Lower lobe of right lung (tissue), 2 donors: ENCODE data around the gene SPSB2. TPM values are rescaled to one million over a fixed set of nuclear protein-coding genes. Genes with fewer than 3 reads are reported as not detected.
A peak's percentile ranks its signal among the peaks of the same experiment; 100 is the strongest.

Experiments used
- ATAC-seq, 2 donors: fragments of 200-7000 bp; cut with Tn5 transposase; one replicate each; pipeline ENCODE4 v1.9.1; 2020 to 2022; ENCODE audit warnings: mild to moderate bottlenecking in 2 of 2, moderate library complexity in 2 of 2
- DNase-seq: peaks from one replicate; pipeline ENCODE4 v3.0.0-alpha.2; 2020
- H3K27ac ChIP-seq: fragments of 200-600 bp; one replicate; pipeline ENCODE4 v1.8.0; 2022
- H3K27me3 ChIP-seq: fragments of 200-600 bp; one replicate; pipeline ENCODE4 v1.8.0; 2022; ENCODE audit warnings: low read depth
- H3K36me3 ChIP-seq: fragments of 200-600 bp; one replicate; pipeline ENCODE4 v1.8.0; 2022; ENCODE audit warnings: mild to moderate bottlenecking
- H3K4me1 ChIP-seq: fragments of 200-600 bp; one replicate; pipeline ENCODE4 v1.8.0; 2022
- H3K4me3 ChIP-seq: fragments of 200-600 bp; one replicate; pipeline ENCODE4 v1.8.0; 2022; ENCODE audit warnings: mild to moderate bottlenecking
- H3K9me3 ChIP-seq: fragments of 200-600 bp; one replicate; pipeline ENCODE4 v1.8.0; 2022
- intact Hi-C: fragments of 100-400 bp; cut with DNase I; formaldehyde crosslinking; loops from one replicate; pipeline ENCODE4 v1.11.0; 2022
- total RNA-seq: library from RNA; stranded (reverse); fragmentation: NEBNext Ultra II Directional; extraction: Animal tissue kit (Norgen Biotek cat#: 25700); gene quantifications from one replicate; pipeline ENCODE4 v1.2.1, GENCODE V29; 2021
- TF ChIP-seq, protein P1 (sequence below): fragments of 200-600 bp; IDR thresholded peaks from one replicate; pipeline ENCODE4 v1.8.0; 2022; ENCODE audit warnings: antibody characterized with exemption, mild to moderate bottlenecking
- donor health status: DM: no; HTN: yes; CAD: no; lungs with severe emphysema.

The SPSB2 gene
- total RNA-seq, 1 donor from 2014 or later = 25.5 TPM

DNA sequence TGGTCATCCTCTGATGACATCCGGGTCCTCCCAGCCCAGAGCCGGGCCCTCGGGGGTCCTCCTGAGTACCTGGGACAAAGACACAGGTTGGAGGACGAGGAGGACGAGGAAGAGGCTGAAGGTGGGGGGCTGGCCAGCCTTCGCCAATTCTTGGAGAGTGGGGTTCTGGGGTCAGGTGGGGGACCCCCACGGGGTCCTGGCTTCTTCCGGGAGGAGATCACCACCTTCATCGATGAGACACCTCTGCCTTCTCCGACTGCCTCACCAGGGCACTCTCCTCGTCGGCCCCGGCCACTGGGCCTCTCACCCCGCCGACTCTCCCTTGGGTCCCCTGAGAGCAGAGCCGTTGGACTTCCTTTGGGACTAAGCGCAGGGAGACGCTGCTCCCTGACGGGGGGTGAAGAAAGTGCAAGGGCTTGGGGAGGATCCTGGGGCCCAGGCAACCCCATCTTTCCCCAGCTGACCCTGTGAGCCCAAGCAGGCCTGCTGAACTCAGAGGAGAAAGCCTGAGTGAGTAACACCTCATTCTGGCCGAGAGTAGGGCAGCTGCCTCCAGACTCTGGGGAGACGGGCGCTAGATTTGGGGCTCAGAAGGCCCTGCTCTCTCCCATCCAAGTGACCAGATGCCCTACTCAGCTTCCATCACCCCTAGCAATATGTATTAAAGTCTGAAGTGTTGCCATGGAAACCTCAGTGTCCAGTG, 46.2 kb downstream of the SPSB2 start:
- Histone ChIP-seq H3K27me3 (peaks cover 39% of the 10 kb centered on the region), H3K9me3 (no peaks in the 10 kb centered on the region), H3K4me1 (peaks cover 21% of the 10 kb centered on the region), H3K36me3 (no peaks in the 10 kb centered on the region), H3K27ac (peak overlapping the region; percentile 39), H3K4me3 (no peak overlapping the region)
- TF ChIP-seq, protein P1, sequence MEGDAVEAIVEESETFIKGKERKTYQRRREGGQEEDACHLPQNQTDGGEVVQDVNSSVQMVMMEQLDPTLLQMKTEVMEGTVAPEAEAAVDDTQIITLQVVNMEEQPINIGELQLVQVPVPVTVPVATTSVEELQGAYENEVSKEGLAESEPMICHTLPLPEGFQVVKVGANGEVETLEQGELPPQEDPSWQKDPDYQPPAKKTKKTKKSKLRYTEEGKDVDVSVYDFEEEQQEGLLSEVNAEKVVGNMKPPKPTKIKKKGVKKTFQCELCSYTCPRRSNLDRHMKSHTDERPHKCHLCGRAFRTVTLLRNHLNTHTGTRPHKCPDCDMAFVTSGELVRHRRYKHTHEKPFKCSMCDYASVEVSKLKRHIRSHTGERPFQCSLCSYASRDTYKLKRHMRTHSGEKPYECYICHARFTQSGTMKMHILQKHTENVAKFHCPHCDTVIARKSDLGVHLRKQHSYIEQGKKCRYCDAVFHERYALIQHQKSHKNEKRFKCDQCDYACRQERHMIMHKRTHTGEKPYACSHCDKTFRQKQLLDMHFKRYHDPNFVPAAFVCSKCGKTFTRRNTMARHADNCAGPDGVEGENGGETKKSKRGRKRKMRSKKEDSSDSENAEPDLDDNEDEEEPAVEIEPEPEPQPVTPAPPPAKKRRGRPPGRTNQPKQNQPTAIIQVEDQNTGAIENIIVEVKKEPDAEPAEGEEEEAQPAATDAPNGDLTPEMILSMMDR = no peak
- no peak for DNase-seq
- intact Hi-C loops = no loop called here
- ATAC-seq = no peak

DNA sequence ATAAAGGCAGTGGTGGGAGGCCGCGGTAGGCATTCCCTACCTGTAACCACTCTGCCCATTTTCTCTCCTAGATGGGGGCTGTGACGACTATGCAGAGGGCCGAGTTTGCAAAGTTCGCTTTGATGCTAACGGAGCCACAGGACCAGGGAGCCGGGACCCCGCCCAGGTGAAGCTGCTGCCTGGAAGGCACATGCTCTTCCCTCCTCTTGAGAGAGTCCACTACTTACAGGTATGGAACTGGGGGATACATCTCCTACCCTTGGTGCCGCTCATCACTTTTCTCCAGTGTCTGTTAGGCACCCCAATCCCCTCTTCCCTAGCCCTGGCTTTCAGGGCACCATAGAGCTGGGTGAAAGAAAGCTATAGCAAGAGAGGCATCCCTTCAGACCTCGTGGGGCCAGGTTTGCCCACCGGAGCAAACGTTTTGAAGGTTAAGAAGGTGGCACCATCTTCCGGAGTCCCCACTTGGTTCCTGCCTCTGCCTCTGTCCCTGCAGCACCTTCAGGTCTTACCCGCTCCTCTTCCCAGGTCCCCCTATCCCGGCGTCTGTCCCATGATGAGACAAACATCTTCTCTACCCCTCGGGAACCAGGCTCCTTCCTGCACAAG, 46.9 kb downstream of the SPSB2 start:
- H3K4me1 ChIP-seq = peaks cover 24% of the 10 kb centered on the region

DNA sequence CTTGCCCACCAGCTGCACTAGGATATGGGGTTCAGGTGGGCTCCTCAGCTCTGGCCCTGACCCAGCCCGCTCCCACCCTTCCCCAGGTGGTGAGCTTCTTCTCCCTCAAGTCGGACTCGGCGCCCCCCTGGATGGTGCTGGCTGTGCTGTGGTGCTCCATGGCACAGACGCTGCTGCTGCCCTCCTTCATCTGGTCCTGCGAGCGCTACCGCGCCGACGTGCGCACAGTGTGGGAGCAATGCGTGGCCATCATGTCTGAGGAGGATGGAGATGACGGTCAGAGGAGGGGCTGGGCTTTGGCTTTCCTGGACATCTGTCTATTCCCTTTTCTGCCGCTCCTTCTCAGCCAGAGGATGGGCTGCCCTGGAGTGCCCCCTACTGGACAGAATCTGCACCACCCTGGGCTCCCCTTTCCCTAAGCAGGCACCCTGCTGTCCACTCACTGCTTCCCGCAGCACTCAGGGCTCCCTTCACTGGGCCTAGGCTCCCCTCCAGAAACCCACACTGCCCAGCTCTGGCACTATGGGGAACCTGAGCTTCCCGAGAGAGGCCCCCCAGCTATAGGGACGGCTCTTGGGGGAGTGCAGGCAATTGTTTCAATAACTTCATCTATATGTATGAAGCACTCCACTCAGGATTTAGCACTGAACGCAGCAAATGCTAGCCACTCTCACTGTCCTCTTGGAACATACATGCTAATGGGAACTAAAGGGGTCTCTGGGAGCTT, 47.5 kb downstream of the SPSB2 start:
- ATAC-seq (peak; percentile 75 to 78), DNase-seq (peak; percentile 85)
- H3K27ac ChIP-seq = no peak overlapping the region
- intact Hi-C loops = no loop called here
- no peaks in the 10 kb centered on the region for H3K9me3 ChIP-seq
- peaks cover 41% of the 10 kb centered on the region for H3K27me3 ChIP-seq
- H3K36me3 ChIP-seq = no peaks in the 10 kb centered on the region
- TF ChIP-seq, protein P1 = peak; percentile 95
- H3K4me3 ChIP-seq = no peak overlapping the region
- H3K4me1 ChIP-seq = peaks cover 24% of the 10 kb centered on the region

More for the DNA sequence above, 46.9 kb downstream of the SPSB2 start:
- DNase-seq = no peak
- no peak for ATAC-seq
- Histone ChIP-seq H3K27ac (no peak overlapping the region), H3K27me3 (peaks cover 41% of the 10 kb centered on the region), H3K9me3 (no peaks in the 10 kb centered on the region), H3K36me3 (no peaks in the 10 kb centered on the region), H3K4me3 (no peak overlapping the region)
- intact Hi-C loops = no loop called here
- TF ChIP-seq, protein P1 = no peak

DNA sequence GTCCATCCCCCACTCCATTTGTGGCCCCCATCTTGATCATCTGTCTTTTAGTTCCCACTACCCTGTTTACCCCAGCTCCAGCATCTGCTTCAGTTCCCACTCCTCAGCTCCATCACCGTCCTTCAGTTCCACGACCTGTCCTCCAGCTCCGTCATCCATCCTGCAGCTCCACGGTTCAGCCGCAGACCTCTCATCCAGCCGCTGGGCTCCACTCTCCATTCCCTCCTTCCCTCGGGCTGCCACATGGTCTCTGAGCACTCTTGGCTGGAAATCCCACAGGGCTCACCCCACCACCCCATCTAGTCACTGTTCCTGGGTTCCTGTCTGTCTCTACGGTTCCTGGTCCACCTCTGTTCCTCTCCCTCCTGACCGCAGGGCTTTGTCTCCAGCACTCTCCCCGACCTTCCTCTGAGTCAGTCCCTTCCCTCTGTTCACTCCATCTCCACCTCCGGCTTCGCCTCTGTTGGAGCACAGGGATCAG, 48.2 kb downstream of the SPSB2 start:
- intact Hi-C loops = no loop called here
- ATAC-seq (no peak), DNase-seq (no peak)
- Histone ChIP-seq H3K27me3 (peaks cover 37% of the 10 kb centered on the region), H3K4me1 (peaks cover 24% of the 10 kb centered on the region), H3K4me3 (no peak overlapping the region), H3K9me3 (no peaks in the 10 kb centered on the region), H3K36me3 (no peaks in the 10 kb centered on the region), H3K27ac (no peak overlapping the region)
- TF ChIP-seq, protein P1 = no peak

DNA sequence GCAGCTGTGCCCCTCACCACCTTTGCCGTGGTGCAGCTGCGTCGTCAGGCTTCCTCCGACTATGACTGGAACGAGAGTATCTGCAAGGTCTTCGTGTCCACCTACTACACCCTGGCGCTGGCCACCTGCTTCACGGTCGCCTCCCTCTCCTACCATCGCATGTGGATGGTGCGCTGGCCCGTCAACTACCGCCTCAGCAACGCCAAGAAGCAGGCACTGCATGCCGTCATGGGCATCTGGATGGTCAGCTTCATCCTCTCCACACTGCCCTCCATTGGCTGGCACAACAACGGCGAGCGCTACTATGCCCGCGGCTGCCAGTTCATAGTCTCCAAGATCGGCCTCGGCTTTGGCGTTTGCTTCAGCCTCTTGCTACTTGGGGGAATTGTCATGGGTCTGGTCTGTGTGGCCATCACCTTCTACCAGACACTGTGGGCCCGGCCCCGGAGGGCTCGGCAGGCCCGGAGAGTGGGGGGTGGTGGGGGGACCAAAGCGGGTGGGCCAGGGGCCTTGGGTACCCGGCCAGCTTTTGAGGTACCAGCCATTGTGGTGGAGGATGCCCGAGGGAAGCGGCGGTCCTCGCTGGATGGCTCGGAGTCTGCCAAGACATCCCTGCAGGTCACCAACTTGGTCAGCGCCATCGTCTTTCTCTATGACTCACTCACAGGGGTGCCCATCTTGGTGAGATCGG, 48.9 kb downstream of the SPSB2 start:
- TF ChIP-seq, protein P1 = no peak
- intact Hi-C loops = no loop called here

More for the DNA sequence above, 48.9 kb downstream of the SPSB2 start:
- no peaks in the 10 kb centered on the region for H3K9me3 ChIP-seq
- peaks cover 30% of the 10 kb centered on the region for H3K27me3 ChIP-seq
- no peak overlapping the region for H3K27ac ChIP-seq
- no peaks in the 10 kb centered on the region for H3K36me3 ChIP-seq
- DNase-seq (no peak), ATAC-seq (no peak)
- H3K4me1 ChIP-seq = peaks cover 21% of the 10 kb centered on the region
- H3K4me3 ChIP-seq = no peak overlapping the region
